CD4-positive, alpha-beta T cell treated with Interleukin-15 for 1 hour (primary cell): ENCODE results near the gene PSMD9.

Experiments
- DNase-seq: peaks from one replicate; pipeline ENCODE4 v3.0.0-alpha.2; 2020

Gene PSMD9

DNA sequence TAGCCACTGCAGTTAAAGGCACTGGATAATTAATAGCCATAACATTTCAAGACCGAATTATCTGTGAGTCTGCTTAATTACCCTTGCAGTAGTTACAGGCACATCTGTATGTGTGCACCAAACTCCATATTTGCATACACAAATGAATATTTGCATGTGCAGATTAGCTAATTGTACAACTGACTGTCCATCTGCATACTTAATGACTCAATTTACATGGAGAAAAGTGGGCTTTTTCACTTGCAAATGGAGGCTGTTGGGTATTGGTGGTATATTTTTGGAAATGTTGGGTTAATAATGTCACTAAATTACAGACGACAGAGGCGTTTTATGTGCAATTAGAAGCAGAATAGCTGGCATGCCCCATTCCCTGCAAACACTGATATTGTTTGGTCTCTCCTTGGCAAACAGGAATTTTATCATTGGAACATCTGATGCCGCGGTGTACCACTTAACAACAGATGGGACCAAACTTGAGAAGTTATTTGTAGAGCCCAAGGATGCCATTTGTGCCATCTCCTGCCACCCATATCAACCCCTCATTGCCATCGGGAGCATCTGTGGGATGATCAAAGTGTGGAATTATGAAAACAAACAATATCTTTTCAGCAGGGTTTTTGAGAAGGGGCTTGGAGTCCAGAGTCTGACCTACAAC lies 69.4 kb downstream of the PSMD9 start:
- DNase-seq, result no peak

DNA sequence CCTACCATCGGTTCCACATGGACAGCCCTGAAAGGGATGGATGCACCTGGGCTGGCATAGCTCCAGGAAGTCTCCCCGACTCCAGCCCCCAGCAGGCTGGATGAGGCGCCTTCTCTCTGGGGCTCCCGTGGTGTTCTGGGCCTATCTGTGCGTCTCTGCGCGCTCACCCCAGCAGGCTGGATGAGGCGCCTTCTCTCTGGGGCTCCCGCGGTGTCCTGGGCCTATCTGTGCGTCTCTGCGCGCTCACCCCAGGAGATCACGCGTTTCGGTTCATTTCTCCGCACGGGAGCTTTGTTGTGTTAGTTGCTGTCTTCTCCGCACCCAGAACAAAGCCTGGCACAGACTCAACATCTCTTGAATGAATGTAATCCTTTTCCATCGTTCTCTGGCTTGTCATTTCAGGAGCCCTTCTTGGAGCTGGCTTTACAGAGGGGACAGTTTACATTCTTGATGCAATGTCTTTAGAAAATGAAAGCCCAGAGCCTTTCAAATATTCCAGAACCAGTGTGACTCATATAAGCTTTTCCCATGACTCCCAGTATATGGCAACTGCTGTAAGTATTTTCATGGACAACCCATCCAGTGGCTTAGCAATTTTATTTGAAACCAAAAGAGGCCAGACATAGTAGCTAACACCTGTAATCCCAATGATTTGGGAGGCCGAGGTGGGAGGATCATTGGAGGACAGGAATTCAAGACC lies 70.1 kb downstream of the PSMD9 start:
- no peak for DNase-seq

DNA sequence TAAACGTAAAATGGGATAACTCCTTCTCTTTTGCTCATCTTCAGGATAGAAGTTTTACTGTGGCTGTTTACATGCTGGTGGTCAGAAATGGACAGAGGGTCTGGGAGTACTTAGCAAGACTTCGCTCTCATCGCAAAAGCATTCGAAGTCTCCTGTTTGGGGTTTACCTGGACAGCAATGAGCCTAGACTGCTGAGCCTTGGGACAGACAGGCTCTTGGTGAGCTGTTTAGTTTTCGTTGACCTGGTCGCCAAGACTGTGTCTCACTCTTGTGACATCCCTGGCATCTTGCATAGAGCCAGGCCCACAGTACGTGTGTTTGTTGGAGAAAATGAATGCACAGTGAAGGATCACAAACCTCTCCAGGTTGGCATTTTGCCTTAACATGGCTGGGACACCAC lies 72.0 kb downstream of the PSMD9 start:
- no peak for DNase-seq

DNA sequence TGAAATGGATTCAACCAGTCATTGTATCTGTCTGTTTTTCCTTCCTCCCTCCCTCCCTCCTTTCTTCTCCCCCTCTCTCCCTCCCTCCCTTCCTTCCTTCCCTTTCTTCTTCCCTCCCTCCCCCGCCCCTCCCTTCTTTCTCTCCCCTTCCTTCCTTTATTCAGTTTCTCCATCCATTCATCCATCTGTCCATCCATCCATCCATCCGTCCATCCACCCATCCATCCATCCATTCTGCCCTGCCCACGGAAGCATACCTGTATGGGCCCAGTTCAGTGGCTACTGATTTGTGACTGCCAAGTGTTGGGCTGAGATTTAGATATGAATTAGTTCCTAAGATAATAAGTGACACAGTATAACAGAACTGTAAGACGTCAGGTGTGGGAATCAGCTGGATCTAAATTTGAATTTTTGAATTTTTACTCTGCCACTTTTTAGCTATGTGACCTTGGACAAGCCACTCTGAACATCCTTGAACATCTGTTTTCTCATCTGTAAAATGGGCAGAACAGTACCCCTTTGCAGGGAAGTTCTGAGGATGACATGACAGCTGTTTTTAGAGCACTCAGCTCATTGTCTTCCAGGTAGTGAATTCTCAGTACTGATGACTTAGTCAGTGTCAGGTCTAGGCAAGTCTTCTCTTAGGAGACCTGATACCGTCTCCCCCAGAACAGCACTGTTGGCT lies 72.7 kb downstream of the PSMD9 start:
- DNase-seq, result no peak

DNA sequence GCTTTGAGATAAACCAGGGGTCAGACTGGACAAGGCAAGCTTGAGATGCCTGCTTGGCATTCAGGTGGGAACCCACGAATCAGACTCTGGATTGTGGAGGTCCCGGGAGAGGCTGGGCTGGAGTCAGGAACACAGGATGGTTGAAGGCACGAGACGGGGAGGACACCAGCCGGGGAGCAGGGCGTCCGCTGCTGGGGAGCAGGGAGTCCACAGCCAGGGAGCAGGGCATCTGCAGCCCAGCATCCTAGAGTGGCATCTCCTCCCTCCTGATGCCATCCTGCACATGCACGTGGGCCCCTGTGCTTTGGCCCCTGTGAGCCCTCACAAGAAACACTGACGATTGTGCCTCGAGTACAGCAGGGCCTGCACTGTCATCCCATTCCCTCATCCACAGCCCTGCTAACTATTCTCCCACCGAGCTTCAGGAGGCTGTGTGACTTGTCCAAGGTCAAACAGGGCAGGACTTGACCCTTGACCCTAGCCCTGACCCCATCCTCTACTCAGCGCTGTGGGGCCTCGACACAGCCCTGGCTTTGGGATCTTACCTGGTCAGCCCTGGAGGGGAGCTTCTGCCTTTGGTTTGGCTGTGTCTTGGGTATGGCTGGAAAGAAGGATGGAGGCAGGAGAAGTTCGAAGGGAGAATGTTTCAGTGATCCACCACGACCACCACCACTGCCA lies 74.9 kb downstream of the PSMD9 start:
- no peak for DNase-seq

DNA sequence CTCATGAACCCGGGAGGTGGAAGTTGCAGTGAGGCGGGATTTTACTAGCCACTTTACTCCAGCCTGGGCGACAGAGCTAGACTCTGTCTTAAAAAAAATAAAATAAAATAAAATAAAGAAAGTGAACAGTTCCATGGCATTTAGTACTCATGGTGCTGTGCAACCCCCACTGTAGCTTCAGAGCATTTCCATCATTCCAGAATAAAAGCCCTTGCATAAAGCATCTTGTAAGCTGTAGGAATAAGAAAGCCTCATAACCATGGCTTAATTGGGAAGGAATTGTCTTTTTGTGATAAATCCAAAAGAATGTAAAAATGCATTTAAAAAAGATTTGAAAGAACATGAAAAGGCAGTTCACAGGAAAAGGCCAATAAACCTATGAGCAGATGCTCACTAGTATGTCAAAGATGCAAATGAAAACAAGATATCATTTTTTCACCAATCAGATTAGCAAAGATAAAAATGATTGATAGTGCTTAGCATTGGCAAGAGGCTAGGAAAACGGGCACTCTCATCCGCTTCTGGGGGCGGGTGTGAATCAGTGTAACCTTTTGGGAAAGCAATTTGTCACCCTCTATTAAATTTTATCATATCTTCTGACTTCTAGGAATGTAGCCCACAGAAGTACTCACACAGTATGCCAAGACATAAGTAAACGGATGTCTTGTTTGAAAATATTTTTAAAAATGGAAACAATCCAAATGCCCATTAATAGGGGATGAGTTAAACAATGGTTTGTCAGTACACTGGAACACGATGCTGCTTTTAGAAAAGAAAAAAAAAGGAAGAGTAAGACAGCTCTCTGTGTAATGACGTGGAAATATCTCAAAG lies 76.4 kb downstream of the PSMD9 start:
- DNase-seq, result no peak

DNA sequence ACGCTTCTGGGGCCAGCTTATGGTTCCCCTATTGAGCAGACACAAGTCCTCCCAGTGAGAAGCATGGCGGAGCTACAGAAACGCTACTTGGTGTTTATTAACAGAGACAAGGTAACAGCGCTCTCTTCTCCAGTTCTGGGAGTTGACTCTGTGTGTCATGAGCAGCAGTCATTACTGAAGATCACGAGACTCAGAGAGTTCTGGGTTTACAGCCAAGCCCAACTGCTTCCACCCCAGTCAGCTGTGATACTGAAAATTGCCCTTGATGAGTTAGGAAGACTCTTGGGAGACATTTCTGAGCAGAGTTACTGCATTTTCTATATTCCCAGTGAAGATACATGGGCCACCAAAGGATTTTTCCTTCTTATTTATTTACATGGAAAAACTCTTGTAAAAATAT lies 78.4 kb downstream of the PSMD9 start:
- no peak for DNase-seq
